ENCODE measurements around the gene SIRT3. TPM values are rescaled to one million over a fixed set of nuclear protein-coding genes. Genes with fewer than 3 reads are reported as not detected.

Gene SIRT3
- total RNA-seq, 1 experiment from 2014 or later: 13.9 TPM

DNA sequence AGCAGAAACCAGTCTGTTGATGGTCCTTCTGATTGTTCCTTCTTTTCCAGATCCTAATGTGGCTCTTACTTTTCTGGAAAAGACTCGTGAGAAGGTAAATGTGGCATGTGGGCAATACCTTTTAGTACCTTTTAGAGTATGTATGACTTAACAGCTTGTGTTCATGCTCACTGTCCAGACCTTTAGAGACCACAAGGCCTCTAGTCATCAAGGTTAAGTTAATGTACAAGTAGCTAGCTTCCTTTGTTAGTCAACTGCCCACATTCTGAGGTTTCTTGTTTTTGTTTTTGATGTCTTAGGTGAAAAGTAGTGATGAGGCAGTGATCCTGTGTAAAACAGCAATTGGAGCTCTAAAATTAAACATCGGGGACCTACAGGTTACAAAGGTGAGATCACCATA lies 8.2 kb upstream of the SIRT3 start:
- H2BK12ac ChIP-seq (ENCODE audit: insufficient read length, low read depth, low read length): no peak overlapping the region
- H3K27ac ChIP-seq (ENCODE audit: insufficient read length, low read depth, low read length): no peak overlapping the region
- no CpG with 5 or more reads among the region's 2 CpGs for WGBS (ENCODE audit: extremely low coverage, insufficient read length, low lambda C conversion rate)
- no peaks in the 10 kb centered on the region for H3K9me3 Mint-ChIP-seq
- H3K27ac Mint-ChIP-seq: no peak overlapping the region
- no peak overlapping the region for H4K91ac ChIP-seq (ENCODE audit: insufficient read length, low read depth, low read length)
- H3K79me1 ChIP-seq (ENCODE audit: insufficient read depth, low read depth, low read length, poor library complexity, severe bottlenecking): peaks cover 7% of the 10 kb centered on the region
- H2BK20ac ChIP-seq (ENCODE audit: low read depth, low read length, poor library complexity, severe bottlenecking): no peak overlapping the region
- no peak overlapping the region for H3K23ac ChIP-seq (ENCODE audit: insufficient read length, low read depth, low read length)
- TF ChIP-seq, protein P1, sequence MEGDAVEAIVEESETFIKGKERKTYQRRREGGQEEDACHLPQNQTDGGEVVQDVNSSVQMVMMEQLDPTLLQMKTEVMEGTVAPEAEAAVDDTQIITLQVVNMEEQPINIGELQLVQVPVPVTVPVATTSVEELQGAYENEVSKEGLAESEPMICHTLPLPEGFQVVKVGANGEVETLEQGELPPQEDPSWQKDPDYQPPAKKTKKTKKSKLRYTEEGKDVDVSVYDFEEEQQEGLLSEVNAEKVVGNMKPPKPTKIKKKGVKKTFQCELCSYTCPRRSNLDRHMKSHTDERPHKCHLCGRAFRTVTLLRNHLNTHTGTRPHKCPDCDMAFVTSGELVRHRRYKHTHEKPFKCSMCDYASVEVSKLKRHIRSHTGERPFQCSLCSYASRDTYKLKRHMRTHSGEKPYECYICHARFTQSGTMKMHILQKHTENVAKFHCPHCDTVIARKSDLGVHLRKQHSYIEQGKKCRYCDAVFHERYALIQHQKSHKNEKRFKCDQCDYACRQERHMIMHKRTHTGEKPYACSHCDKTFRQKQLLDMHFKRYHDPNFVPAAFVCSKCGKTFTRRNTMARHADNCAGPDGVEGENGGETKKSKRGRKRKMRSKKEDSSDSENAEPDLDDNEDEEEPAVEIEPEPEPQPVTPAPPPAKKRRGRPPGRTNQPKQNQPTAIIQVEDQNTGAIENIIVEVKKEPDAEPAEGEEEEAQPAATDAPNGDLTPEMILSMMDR (conservative IDR thresholded peaks at IDR 0.05): no peak
- H2BK15ac ChIP-seq (ENCODE audit: low read depth, low read length): no peak overlapping the region
- no peaks in the 10 kb centered on the region for H4K20me1 ChIP-seq (ENCODE audit: control insufficient read depth, insufficient read depth, insufficient read length)
- H3K79me2 ChIP-seq (ENCODE audit: insufficient read depth, low read length): no peaks in the 10 kb centered on the region
- no peaks in the 10 kb centered on the region for H3K27me3 ChIP-seq (ENCODE audit: insufficient read depth, low read length)
- peaks cover 52 to 90% (median 68%) of the 10 kb centered on the region in 3 experiments; a peak in 6 of 7 replicates for H3K36me3 Mint-ChIP-seq (ENCODE audit: insufficient read depth in 1 of 3, low read depth in 3 of 3)
- H3K56ac ChIP-seq (ENCODE audit: insufficient read length, low read depth, low read length): no peak overlapping the region
- no peaks in the 10 kb centered on the region for H3K9me3 ChIP-seq (ENCODE audit: control insufficient read depth, low read depth, low read length)
- H3K14ac ChIP-seq (ENCODE audit: insufficient read depth, low read length): no peak overlapping the region
- H2BK120ac ChIP-seq (ENCODE audit: low read depth, low read length, poor library complexity, severe bottlenecking): no peak overlapping the region
- no peak overlapping the region for H2AFZ ChIP-seq (ENCODE audit: low read length)
- no peak overlapping the region for H4K8ac ChIP-seq (replicated peaks; ENCODE audit: insufficient read length, low read depth, low read length)
- no peaks in the 10 kb centered on the region for H3K4me1 ChIP-seq (ENCODE audit: insufficient read depth, low read length)
- no peak overlapping the region for H3T11ph ChIP-seq (ENCODE audit: low read length)
- no peak for DNase-seq
- no peak overlapping the region for H3K18ac ChIP-seq (ENCODE audit: insufficient read length, low read depth, low read length)
- H2AK5ac ChIP-seq (ENCODE audit: insufficient read length, low read length): no peak overlapping the region
- no peak overlapping the region for H2BK5ac ChIP-seq (ENCODE audit: insufficient read length, low read length)
- no peak overlapping the region for H3K9ac ChIP-seq (ENCODE audit: extremely low read depth, insufficient read length, low read length)
- no peaks in the 10 kb centered on the region for H3K23me2 ChIP-seq (ENCODE audit: insufficient read length, low read depth, low read length, poor library complexity, severe bottlenecking)
- no peak overlapping the region for H3K4me3 Mint-ChIP-seq
- no peaks in the 10 kb centered on the region for H3K4me1 Mint-ChIP-seq
- no peak overlapping the region for H3K4ac ChIP-seq (ENCODE audit: low read depth, low read length)
- H3K4me2 ChIP-seq (ENCODE audit: insufficient read depth, insufficient read length, low read length): no peak overlapping the region
- no peaks in the 10 kb centered on the region; the same call in 1 of the 2 replicates for H3K27me3 Mint-ChIP-seq (ENCODE audit: low read depth)
- H4K5ac ChIP-seq (ENCODE audit: insufficient read length, low read depth, low read length): no peak overlapping the region

Data from H9 (cell line).